Limb (tissue), 2 donors: ENCODE results near the gene FXYD6.
A peak's percentile ranks its signal among the peaks of the same experiment; 100 is the strongest.

Source experiments
- DNase-seq, 2 donors: peaks; one replicate each; pipeline ENCODE4 v3.0.0-alpha.2; 2016; ENCODE audit errors: extremely low spot score in 2 of 2

Gene FXYD6

GRCh38 chr11:117795638-117796455 is 80.6 kb downstream of the FXYD6 start:
- DNase-seq = no peak

GRCh38 chr11:117794772-117795629 is 81.5 kb downstream of the FXYD6 start:
- no peak for DNase-seq

GRCh38 chr11:117794135-117794534 is 82.3 kb downstream of the FXYD6 start:
- DNase-seq = no peak

- no peak for DNase-seq
Observed at GRCh38 chr11:117793583-117793982, 82.9 kb downstream of the FXYD6 start.

GRCh38 chr11:117792992-117793391 is 83.5 kb downstream of the FXYD6 start:
- no peak for DNase-seq

GRCh38 chr11:117792241-117792640 is 84.2 kb downstream of the FXYD6 start:
- no peak for DNase-seq

- DNase-seq = peak in 1 of 2 donors; percentile 55
Observed at GRCh38 chr11:117790279-117790678, 86.2 kb downstream of the FXYD6 start.

- no peak for DNase-seq
Observed at GRCh38 chr11:117789241-117789640, 87.2 kb downstream of the FXYD6 start.
